ENCODE data around the gene OR10A6. TPM values are rescaled to one million over a fixed set of nuclear protein-coding genes. Genes with fewer than 3 reads are reported as not detected.

OR10A6 gene
- polyA plus RNA-seq, 1 donor from 2014 or later, result not detected

GRCh38 chr11:7903940-7904339 lies 27.1 kb downstream of the OR10A6 start:
- no peak overlapping the region for H3K4me3 ChIP-seq (ENCODE audit: low read length)
- H3K79me2 ChIP-seq (replicated peaks; ENCODE audit: insufficient read depth, low read length), result no peaks in the 10 kb centered on the region
- TF ChIP-seq EP300 (conservative IDR thresholded peaks at IDR 0.05; ENCODE audit: poor library complexity, severe bottlenecking) (no peak), MXI1 (conservative IDR thresholded peaks at IDR 0.05; ENCODE audit: poor library complexity, severe bottlenecking) (no peak), EZH2 (IDR thresholded peaks at IDR 0.05; ENCODE audit: borderline replicate concordance, insufficient read depth, low read length, poor library complexity, severe bottlenecking) (no peak), REST (IDR thresholded peaks at IDR 0.05; ENCODE audit: borderline replicate concordance) (no peak), TAF1 (IDR thresholded peaks at IDR 0.05; ENCODE audit: low read depth) (no peak), POLR2AphosphoS5 (IDR thresholded peaks at IDR 0.05) (no peak)
- H3K36me3 ChIP-seq (ENCODE audit: insufficient read depth, low read length), result no peaks in the 10 kb centered on the region
- H3K9me2 ChIP-seq (ENCODE audit: insufficient read depth, low read length), result no peaks in the 10 kb centered on the region
- no peaks in the 10 kb centered on the region for H3K9me3 ChIP-seq (ENCODE audit: low read length)
- no peak overlapping the region for H3K4me2 ChIP-seq (ENCODE audit: low read length)
- H3K27me3 ChIP-seq (ENCODE audit: insufficient read depth, low read depth, low read length), result no peaks in the 10 kb centered on the region
- H2AFZ ChIP-seq (ENCODE audit: low read depth, low read length), result no peak overlapping the region
- no peak overlapping the region for H3K9ac ChIP-seq (ENCODE audit: low read length)
- H3K27ac ChIP-seq (ENCODE audit: low read length), result no peak overlapping the region
- no peaks in the 10 kb centered on the region for H3F3A ChIP-seq (ENCODE audit: insufficient read depth, low read length, poor library complexity, severe bottlenecking)
- no peaks in the 10 kb centered on the region for H4K20me1 ChIP-seq (ENCODE audit: insufficient read depth)

- TF ChIP-seq REST (IDR thresholded peaks at IDR 0.05; ENCODE audit: borderline replicate concordance), result no peak
- TF ChIP-seq POLR2AphosphoS5 (IDR thresholded peaks at IDR 0.05), result no peak
- no peak for TF ChIP-seq EZH2 (IDR thresholded peaks at IDR 0.05; ENCODE audit: borderline replicate concordance, insufficient read depth, low read length, poor library complexity, severe bottlenecking)
- no peak for TF ChIP-seq SMC3 (conservative IDR thresholded peaks at IDR 0.05; ENCODE audit: poor library complexity)
- no peak for TF ChIP-seq EP300 (conservative IDR thresholded peaks at IDR 0.05; ENCODE audit: poor library complexity, severe bottlenecking)
- Histone ChIP-seq H2AFZ (ENCODE audit: low read depth, low read length) (no peak overlapping the region), H3K27ac (ENCODE audit: low read length) (no peak overlapping the region), H3K79me2 (replicated peaks; ENCODE audit: insufficient read depth, low read length) (no peaks in the 10 kb centered on the region), H3K4me2 (ENCODE audit: low read length) (no peak overlapping the region), H3K9me2 (ENCODE audit: insufficient read depth, low read length) (no peaks in the 10 kb centered on the region), H4K20me1 (ENCODE audit: insufficient read depth) (no peaks in the 10 kb centered on the region), H3K9ac (ENCODE audit: low read length) (no peak overlapping the region), H3K9me3 (ENCODE audit: low read length) (no peaks in the 10 kb centered on the region), H3K27me3 (ENCODE audit: insufficient read depth, low read depth, low read length) (no peaks in the 10 kb centered on the region), H3K4me3 (ENCODE audit: low read length) (no peak overlapping the region), H3K36me3 (ENCODE audit: insufficient read depth, low read length) (no peaks in the 10 kb centered on the region), H3F3A (ENCODE audit: insufficient read depth, low read length, poor library complexity, severe bottlenecking) (no peaks in the 10 kb centered on the region)
These were observed 29.7 kb downstream of the OR10A6 start for GRCh38 chr11:7901319-7901854.

Data from neural cell (in vitro differentiated cells).